HG03175 (cell line): ENCODE data around the gene GID8.

Experiments used
- ATAC-seq: cut with Tn5 transposase; IDR thresholded peaks from one replicate; pipeline ENCODE4 v1.9.1; 2021; ENCODE audit warnings: mild to moderate bottlenecking, moderate library complexity; ENCODE audit not compliant: unreplicated experiment

GID8 gene

GRCh38 chr20:62938105-62938888 is at the start of gene GID8:
Gene GID8 (plus strand): TSS chr20:62938147. CDS start chr20:62941503, 3,356 bp downstream.
- ATAC-seq: peak; percentile 38

GRCh38 chr20:62888406-62888805 is 49.5 kb upstream of the GID8 start:
- ATAC-seq: no peak

- ATAC-seq: no peak
Observed at GRCh38 chr20:62888910-62889309, 49.0 kb upstream of the GID8 start.

GRCh38 chr20:62889411-62889810 is 48.5 kb upstream of the GID8 start:
- ATAC-seq: no peak

GRCh38 chr20:62889871-62890270 is 48.1 kb upstream of the GID8 start:
- ATAC-seq: no peak

GRCh38 chr20:62890444-62890843 is 47.5 kb upstream of the GID8 start:
- no peak for ATAC-seq

- no peak for ATAC-seq
Observed at GRCh38 chr20:62891111-62891510, 46.8 kb upstream of the GID8 start.

- no peak for ATAC-seq
Observed at GRCh38 chr20:62892348-62893304, 45.3 kb upstream of the GID8 start.

- ATAC-seq: no peak
Observed at GRCh38 chr20:62893700-62894099, 44.2 kb upstream of the GID8 start.

- no peak for ATAC-seq
Observed at GRCh38 chr20:62894261-62894660, 43.7 kb upstream of the GID8 start.

- no peak for ATAC-seq
Observed at GRCh38 chr20:62895539-62895938, 42.4 kb upstream of the GID8 start.

GRCh38 chr20:62896526-62896925 is 41.4 kb upstream of the GID8 start:
- no peak for ATAC-seq

GRCh38 chr20:62897666-62898065 is 40.3 kb upstream of the GID8 start:
- no peak for ATAC-seq

- ATAC-seq: no peak
Observed at GRCh38 chr20:62898093-62898964, 39.6 kb upstream of the GID8 start.

- peak; percentile 38 for ATAC-seq
Observed at GRCh38 chr20:62898970-62899632, 38.8 kb upstream of the GID8 start.

- no peak for ATAC-seq
Observed at GRCh38 chr20:62899633-62900051, 38.3 kb upstream of the GID8 start.

- ATAC-seq: peak; percentile 78
Observed at GRCh38 chr20:62900052-62900691, 37.8 kb upstream of the GID8 start.

GRCh38 chr20:62900692-62901584 is 37.0 kb upstream of the GID8 start:
- peak; percentile 8 for ATAC-seq

GRCh38 chr20:62901891-62902290 is 36.1 kb upstream of the GID8 start:
- ATAC-seq: no peak
